Thoracic aorta (tissue), 2 donors: ENCODE measurements around the gene SPOCK1. TPM values are rescaled to one million over a fixed set of nuclear protein-coding genes. Genes with fewer than 3 reads are reported as not detected.
"Not testable (repeated sequence)": the region's sequence is repeated elsewhere in the genome, so short reads cannot be mapped to it uniquely, and the experiment has no call there.

ENCODE experiments used
- ATAC-seq: fragments of 150-250 bp; one replicate; pipeline ENCODE4 v1.8.0; 2017; ENCODE audit warnings: low read depth; ENCODE audit not compliant: insufficient number of reproducible peaks, low FRiP score
- DNase-seq: peaks from one replicate; pipeline ENCODE4 v3.0.0-alpha.2; 2020; ENCODE audit warnings: low spot score
- H3K27ac ChIP-seq, 2 donors: fragments of 200-600 bp; sonication (generic); 1 replicate in 1 of 2; 2 replicates in 1 of 2; pipeline ENCODE4 v1.5.1; 2016; ENCODE audit warnings: mild to moderate bottlenecking in 2 of 2, moderate library complexity in 2 of 2
- H3K27me3 ChIP-seq: fragments of 200-600 bp; sonication (generic); replicated peaks from 2 replicates; pipeline ENCODE4 v1.6.0; 2016; ENCODE audit warnings: mild to moderate bottlenecking; ENCODE audit not compliant: insufficient read depth
- H3K36me3 ChIP-seq: fragments of 200-600 bp; sonication (generic); one replicate; pipeline ENCODE4 v1.5.1; 2016
- H3K4me1 ChIP-seq, 2 donors: fragments of 200-600 bp; sonication (generic); 1 replicate in 1 of 2; 2 replicates in 1 of 2; pipeline versions ENCODE4 v1.5.1 to v1.6.0; 2016; ENCODE audit warnings: low read depth in 2 of 2, mild to moderate bottlenecking in 1 of 2; ENCODE audit not compliant: control insufficient read depth in 1 of 2
- H3K4me3 ChIP-seq: fragments of 200-600 bp; sonication (generic); 2 replicates; pipeline ENCODE4 v1.5.1; 2016; ENCODE audit warnings: mild to moderate bottlenecking
- H3K9me3 ChIP-seq: fragments of 200-600 bp; sonication (generic); 2 replicates; pipeline ENCODE4 v1.5.1; 2016
- CTCF ChIP-seq: fragments of 200-600 bp; sonication (generic); IDR thresholded peaks from one replicate; pipeline ENCODE4 v1.5.1; 2019; ENCODE audit warnings: antibody characterized with exemption
- total RNA-seq, 2 donors: library from RNA; depleted of rRNA; stranded (reverse); fragments of >200 nt; gene quantifications; one replicate each; pipeline versions ENCODE4 v1.1.0 to v1.2.3, GENCODE V29; 2016

Gene SPOCK1
- total RNA-seq, 2 donors from 2014 or later = 25.2 to 43.2 TPM

GRCh38 chr5:137398154-137398553, 101.0 kb downstream of the SPOCK1 start:
- Histone ChIP-seq H3K36me3 (no peaks in the 10 kb centered on the region), H3K9me3 (no peaks in the 10 kb centered on the region), H3K27ac (no peak overlapping the region), H3K4me3 (no peak overlapping the region), H3K4me1 (no peaks in the 10 kb centered on the region), H3K27me3 (no peaks in the 10 kb centered on the region)
- no peak for TF ChIP-seq CTCF
- no peak for ATAC-seq
- DNase-seq = no peak

- H3K9me3 ChIP-seq = no peaks in the 10 kb centered on the region
- ATAC-seq (no peak), DNase-seq (no peak)
- no peak overlapping the region for H3K4me3 ChIP-seq
- no peaks in the 10 kb centered on the region for H3K36me3 ChIP-seq
- no peaks in the 10 kb centered on the region for H3K4me1 ChIP-seq
- no peak for TF ChIP-seq CTCF
- H3K27me3 ChIP-seq = no peaks in the 10 kb centered on the region
- no peak overlapping the region for H3K27ac ChIP-seq
These were observed 103.9 kb downstream of the SPOCK1 start for GRCh38 chr5:137395011-137395755.

GRCh38 chr5:137394380-137394779, 104.7 kb downstream of the SPOCK1 start:
- no peaks in the 10 kb centered on the region for H3K4me1 ChIP-seq
- no peak overlapping the region for H3K4me3 ChIP-seq
- no peaks in the 10 kb centered on the region for H3K27me3 ChIP-seq
- no peak for DNase-seq
- no peak for ATAC-seq
- no peak overlapping the region for H3K27ac ChIP-seq
- H3K36me3 ChIP-seq = no peaks in the 10 kb centered on the region
- no peak for TF ChIP-seq CTCF
- H3K9me3 ChIP-seq = no peaks in the 10 kb centered on the region

- H3K4me1 ChIP-seq = no peaks in the 10 kb centered on the region
- H3K9me3 ChIP-seq = no peaks in the 10 kb centered on the region
- H3K27ac ChIP-seq = no peak overlapping the region
- TF ChIP-seq CTCF = no peak
- H3K4me3 ChIP-seq = no peak overlapping the region
- H3K36me3 ChIP-seq = no peaks in the 10 kb centered on the region
- no peak for DNase-seq
- H3K27me3 ChIP-seq = no peaks in the 10 kb centered on the region
- no peak for ATAC-seq
These were observed 105.7 kb downstream of the SPOCK1 start for GRCh38 chr5:137393196-137393993.

DNA sequence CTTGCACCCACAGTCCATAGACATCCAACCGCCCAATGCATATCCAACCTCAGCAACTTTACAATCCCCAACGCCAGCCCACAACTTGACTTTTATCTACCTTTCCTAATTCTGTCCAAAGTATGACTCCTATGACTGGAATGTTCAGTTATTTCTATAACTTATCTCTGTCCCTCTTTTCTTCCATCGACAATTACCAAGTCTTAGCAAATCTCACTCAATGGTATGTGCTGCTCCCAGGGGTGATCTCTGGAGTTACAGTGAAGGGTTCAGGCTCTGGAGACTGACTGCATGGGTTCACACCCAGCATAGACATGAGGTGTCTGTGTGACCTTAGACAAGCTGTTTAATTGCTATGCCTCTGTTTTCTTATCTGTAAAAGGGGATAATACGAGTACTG, 106.9 kb downstream of the SPOCK1 start:
- Histone ChIP-seq H3K4me3 (no peak overlapping the region), H3K36me3 (no peaks in the 10 kb centered on the region), H3K27ac (no peak overlapping the region), H3K27me3 (no peaks in the 10 kb centered on the region), H3K9me3 (no peaks in the 10 kb centered on the region), H3K4me1 (no peaks in the 10 kb centered on the region)
- ATAC-seq (no peak), DNase-seq (no peak)
- no peak for TF ChIP-seq CTCF

GRCh38 chr5:137391044-137391443, 108.1 kb downstream of the SPOCK1 start:
- H3K27me3 ChIP-seq, H3K36me3 ChIP-seq, H3K4me1 ChIP-seq, H3K9me3 ChIP-seq, ATAC-seq, DNase-seq, H3K27ac ChIP-seq, H3K4me3 ChIP-seq: not testable (repeated sequence)
